Mesothelial cell of epicardium (in vitro differentiated cells): ENCODE data around the gene ASB5. TPM values are rescaled to one million over a fixed set of nuclear protein-coding genes. Genes with fewer than 3 reads are reported as not detected.
"Not testable (repeated sequence)": the region's sequence is repeated elsewhere in the genome, so short reads cannot be mapped to it uniquely, and the experiment has no call there.

Experiments used
- DNase-seq, 2 experiments: peaks; one replicate each; pipeline ENCODE4 v3.0.0; 2021; ENCODE audit warnings: low spot score in 2 of 2; ENCODE audit not compliant: unreplicated experiment in 2 of 2
- H3K27ac Mint-ChIP-seq: 2 replicates; pipeline ENCODE4 v1.8.0; 2021; ENCODE audit warnings: mixed read lengths
- H3K27me3 Mint-ChIP-seq: 2 replicates; pipeline ENCODE4 v1.8.0; 2021; ENCODE audit warnings: low read depth, mixed read lengths
- H3K36me3 Mint-ChIP-seq: 2 replicates; pipeline ENCODE4 v1.8.0; 2021; ENCODE audit warnings: mixed read lengths
- H3K4me1 Mint-ChIP-seq: 2 replicates; pipeline ENCODE4 v1.8.0; 2021; ENCODE audit warnings: mixed read lengths
- H3K4me3 Mint-ChIP-seq: 2 replicates; pipeline ENCODE4 v1.8.0; 2021; ENCODE audit warnings: mild to moderate bottlenecking, moderate library complexity, mixed read lengths
- H3K9me3 Mint-ChIP-seq: 2 replicates; pipeline ENCODE4 v1.8.0; 2021; ENCODE audit warnings: mixed read lengths
- CTCF ChIP-seq: fragments of 200-600 bp; sonication (generic); IDR thresholded peaks from one replicate; pipeline ENCODE4 v1.5.0; 2021; ENCODE audit warnings: antibody characterized with exemption; ENCODE audit not compliant: unreplicated experiment
- total RNA-seq: library from RNA; stranded (reverse); gene quantifications from 3 replicates; pipeline ENCODE4 v1.2.1, GENCODE V29; 2021

ASB5 gene
- total RNA-seq, 1 donor from 2014 or later = not detected

GRCh38 chr4:176300036-176300435 is 31.0 kb upstream of the ASB5 start:
- Mint-ChIP-seq H3K27ac (no peak overlapping the region), H3K4me3 (no peak overlapping the region), H3K36me3 (no peaks in the 10 kb centered on the region), H3K27me3 (no peaks in the 10 kb centered on the region), H3K4me1 (no peaks in the 10 kb centered on the region), H3K9me3 (no peaks in the 10 kb centered on the region)
- no peak for TF ChIP-seq CTCF
- no peak for DNase-seq

- Mint-ChIP-seq H3K9me3 (no peaks in the 10 kb centered on the region), H3K4me1 (no peaks in the 10 kb centered on the region), H3K27ac (no peak overlapping the region), H3K36me3 (no peaks in the 10 kb centered on the region), H3K27me3 (no peaks in the 10 kb centered on the region), H3K4me3 (no peak overlapping the region)
- DNase-seq = no peak
- TF ChIP-seq CTCF = no peak
Measured at GRCh38 chr4:176298664-176299063, 29.6 kb upstream of the ASB5 start.

GRCh38 chr4:176295907-176296306 is 26.9 kb upstream of the ASB5 start:
- H3K9me3 Mint-ChIP-seq, H3K4me3 Mint-ChIP-seq, H3K4me1 Mint-ChIP-seq: not testable (repeated sequence)

GRCh38 chr4:176293660-176294059 is 24.6 kb upstream of the ASB5 start:
- Mint-ChIP-seq H3K27ac (no peak overlapping the region), H3K27me3 (no peaks in the 10 kb centered on the region), H3K36me3 (no peaks in the 10 kb centered on the region), H3K4me3 (no peak overlapping the region), H3K4me1 (no peaks in the 10 kb centered on the region), H3K9me3 (no peaks in the 10 kb centered on the region)
- no peak for TF ChIP-seq CTCF
- DNase-seq = no peak

More at GRCh38 chr4:176295907-176296306, 26.9 kb upstream of the ASB5 start:
- not testable (repeated sequence) for H3K27ac Mint-ChIP-seq, DNase-seq, H3K27me3 Mint-ChIP-seq, H3K36me3 Mint-ChIP-seq

- no peak overlapping the region for H3K4me3 Mint-ChIP-seq
- no peak for DNase-seq
- TF ChIP-seq CTCF = no peak
- H3K27me3 Mint-ChIP-seq = no peaks in the 10 kb centered on the region
- H3K27ac Mint-ChIP-seq = no peak overlapping the region
- H3K4me1 Mint-ChIP-seq = no peaks in the 10 kb centered on the region
- H3K9me3 Mint-ChIP-seq = no peaks in the 10 kb centered on the region
- no peaks in the 10 kb centered on the region for H3K36me3 Mint-ChIP-seq
Measured at GRCh38 chr4:176292920-176293319, 23.9 kb upstream of the ASB5 start.

- no peak overlapping the region for H3K4me3 Mint-ChIP-seq
- H3K27ac Mint-ChIP-seq = no peak overlapping the region
- TF ChIP-seq CTCF = no peak
- no peaks in the 10 kb centered on the region for H3K4me1 Mint-ChIP-seq
- H3K9me3 Mint-ChIP-seq = no peaks in the 10 kb centered on the region
- H3K27me3 Mint-ChIP-seq = no peaks in the 10 kb centered on the region
- H3K36me3 Mint-ChIP-seq = no peaks in the 10 kb centered on the region
- DNase-seq = no peak
Measured at GRCh38 chr4:176291748-176292147, 22.7 kb upstream of the ASB5 start.
